ENCODE results near the gene MTFP1. TPM values are rescaled to one million over a fixed set of nuclear protein-coding genes. Genes with fewer than 3 reads are reported as not detected.

Gene MTFP1
- total and polyA plus RNA-seq, 9 of the 15 experiments (the other 6 are each of a cell fraction or from before 2014, with no cell fraction given): 10.7 to 52.0 (median 30.1) TPM

DNA sequence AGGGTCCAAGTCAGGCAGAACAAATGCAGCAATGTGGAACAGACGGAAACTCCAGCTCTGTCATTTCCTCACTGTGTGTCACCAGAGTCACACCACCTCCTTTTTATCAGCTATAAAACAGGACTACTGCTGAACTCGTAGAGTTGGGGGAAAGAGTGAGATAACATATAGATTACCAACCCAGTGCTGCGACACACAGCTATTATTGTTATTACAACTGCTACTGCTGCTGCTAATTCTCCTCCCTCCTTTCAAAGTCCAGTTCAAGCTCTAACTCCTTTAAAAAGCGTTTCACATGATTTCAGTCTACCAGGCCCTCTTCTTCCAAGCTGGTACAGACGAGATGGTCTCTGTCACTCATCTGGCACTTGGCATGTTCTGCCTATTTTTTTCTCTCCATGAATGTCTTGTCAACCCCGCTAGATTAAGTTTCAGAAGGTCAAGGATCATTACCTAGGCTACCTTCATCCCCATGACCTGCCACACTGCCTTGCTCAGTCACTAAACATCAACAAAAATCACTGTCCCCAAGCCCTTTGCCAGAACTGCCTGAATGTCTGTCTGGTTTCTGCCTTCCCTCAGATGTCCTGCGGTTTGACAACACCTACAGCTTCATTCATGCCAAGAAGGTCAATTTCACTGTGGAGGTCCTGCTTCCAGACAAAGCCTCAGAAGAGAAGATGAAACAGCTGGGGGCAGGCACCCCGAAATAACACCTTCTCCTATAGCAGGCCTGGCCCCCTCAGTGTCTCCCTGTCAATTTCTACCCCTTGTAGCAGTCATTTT lies 3.7 kb upstream of the MTFP1 start (continued):
- TF ChIP-seq, protein P1, sequence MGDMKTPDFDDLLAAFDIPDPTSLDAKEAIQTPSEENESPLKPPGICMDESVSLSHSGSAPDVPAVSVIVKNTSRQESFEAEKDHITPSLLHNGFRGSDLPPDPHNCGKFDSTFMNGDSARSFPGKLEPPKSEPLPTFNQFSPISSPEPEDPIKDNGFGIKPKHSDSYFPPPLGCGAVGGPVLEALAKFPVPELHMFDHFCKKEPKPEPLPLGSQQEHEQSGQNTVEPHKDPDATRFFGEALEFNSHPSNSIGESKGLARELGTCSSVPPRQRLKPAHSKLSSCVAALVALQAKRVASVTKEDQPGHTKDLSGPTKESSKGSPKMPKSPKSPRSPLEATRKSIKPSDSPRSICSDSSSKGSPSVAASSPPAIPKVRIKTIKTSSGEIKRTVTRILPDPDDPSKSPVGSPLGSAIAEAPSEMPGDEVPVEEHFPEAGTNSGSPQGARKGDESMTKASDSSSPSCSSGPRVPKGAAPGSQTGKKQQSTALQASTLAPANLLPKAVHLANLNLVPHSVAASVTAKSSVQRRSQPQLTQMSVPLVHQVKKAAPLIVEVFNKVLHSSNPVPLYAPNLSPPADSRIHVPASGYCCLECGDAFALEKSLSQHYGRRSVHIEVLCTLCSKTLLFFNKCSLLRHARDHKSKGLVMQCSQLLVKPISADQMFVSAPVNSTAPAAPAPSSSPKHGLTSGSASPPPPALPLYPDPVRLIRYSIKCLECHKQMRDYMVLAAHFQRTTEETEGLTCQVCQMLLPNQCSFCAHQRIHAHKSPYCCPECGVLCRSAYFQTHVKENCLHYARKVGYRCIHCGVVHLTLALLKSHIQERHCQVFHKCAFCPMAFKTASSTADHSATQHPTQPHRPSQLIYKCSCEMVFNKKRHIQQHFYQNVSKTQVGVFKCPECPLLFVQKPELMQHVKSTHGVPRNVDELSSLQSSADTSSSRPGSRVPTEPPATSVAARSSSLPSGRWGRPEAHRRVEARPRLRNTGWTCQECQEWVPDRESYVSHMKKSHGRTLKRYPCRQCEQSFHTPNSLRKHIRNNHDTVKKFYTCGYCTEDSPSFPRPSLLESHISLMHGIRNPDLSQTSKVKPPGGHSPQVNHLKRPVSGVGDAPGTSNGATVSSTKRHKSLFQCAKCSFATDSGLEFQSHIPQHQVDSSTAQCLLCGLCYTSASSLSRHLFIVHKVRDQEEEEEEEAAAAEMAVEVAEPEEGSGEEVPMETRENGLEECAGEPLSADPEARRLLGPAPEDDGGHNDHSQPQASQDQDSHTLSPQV (IDR thresholded peaks at IDR 0.05): peak; percentile 49; the same call in 1 of the 2 replicates
- TF ChIP-seq, protein P2, sequence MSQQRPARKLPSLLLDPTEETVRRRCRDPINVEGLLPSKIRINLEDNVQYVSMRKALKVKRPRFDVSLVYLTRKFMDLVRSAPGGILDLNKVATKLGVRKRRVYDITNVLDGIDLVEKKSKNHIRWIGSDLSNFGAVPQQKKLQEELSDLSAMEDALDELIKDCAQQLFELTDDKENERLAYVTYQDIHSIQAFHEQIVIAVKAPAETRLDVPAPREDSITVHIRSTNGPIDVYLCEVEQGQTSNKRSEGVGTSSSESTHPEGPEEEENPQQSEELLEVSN (IDR thresholded peaks at IDR 0.05; ENCODE audit: borderline replicate concordance in 1 of 2, extremely low read depth in 1 of 2, insufficient read depth in 1 of 2, insufficient read length in 1 of 2, low read depth in 1 of 2, low read length in 1 of 2, poor library complexity in 1 of 2, severe bottlenecking in 1 of 2): no peak
- TF ChIP-seq HMBOX1 (IDR thresholded peaks at IDR 0.05): peak; percentile 97
- no peak for TF ChIP-seq ATF4 (CRISPR knock-in tag; IDR thresholded peaks at IDR 0.05)
- TF ChIP-seq ZNF79 (CRISPR knock-in tag; IDR thresholded peaks at IDR 0.05; ENCODE audit: low read depth): no peak
- TF ChIP-seq ZNF175 (CRISPR knock-in tag; IDR thresholded peaks at IDR 0.05; ENCODE audit: low read depth): no peak
- no peak for TF ChIP-seq ZNF212 (CRISPR knock-in tag; IDR thresholded peaks at IDR 0.05)
- TF ChIP-seq RBM34 (IDR thresholded peaks at IDR 0.05; ENCODE audit: borderline replicate concordance, insufficient read depth, low read length): no peak
- no peak for TF ChIP-seq NCOA6 (IDR thresholded peaks at IDR 0.05)
- no peak for TF ChIP-seq ZNF146 (CRISPR knock-in tag; IDR thresholded peaks at IDR 0.05; ENCODE audit: unreplicated experiment)
- no peak for TF ChIP-seq TSC22D4 (tag; IDR thresholded peaks at IDR 0.05)
- no peak for TF ChIP-seq ERF (CRISPR knock-in tag; IDR thresholded peaks at IDR 0.05)
- TF ChIP-seq TEAD1 (CRISPR knock-in tag; IDR thresholded peaks at IDR 0.05): no peak
- no peak for TF ChIP-seq GABPA (tag; conservative IDR thresholded peaks at IDR 0.05; ENCODE audit: low read depth)
- TF ChIP-seq KAT2B (IDR thresholded peaks at IDR 0.05; ENCODE audit: low read depth, low read length): no peak
- no peak for TF ChIP-seq GTF2E2 (tag; IDR thresholded peaks at IDR 0.05)
